Body of pancreas (tissue), 4 donors: Measurements from ENCODE around the gene STON1.

Experiments
- CTCF ChIP-seq, 7 experiments: fragments of 450-650 bp in 4 of 7; fragments of 200-600 bp in 3 of 7; sonication (generic) in 3 of 7; IDR thresholded peaks; one replicate each; pipeline ENCODE4 v1.5.1; 2016 to 2019; ENCODE audit warnings: antibody characterized with exemption in 7 of 7
- POLR2A ChIP-seq, 3 donors: fragments of 450-650 bp; IDR thresholded peaks; one replicate each; pipeline ENCODE4 v1.6.1; 2016; ENCODE audit warnings: antibody characterized with exemption in 3 of 3, mild to moderate bottlenecking in 2 of 3

- TF ChIP-seq CTCF (IDR thresholded peaks at IDR 0.05) = no peak
- no peak for TF ChIP-seq POLR2A (IDR thresholded peaks at IDR 0.05)
Observed at GRCh38 chr2:48532174-48532573, 2.2 kb downstream of the STON1 start.
